Body of pancreas (tissue), 4 donors: ENCODE measurements around the gene CAPN15.

Experiments
- POLR2A ChIP-seq, 3 donors: fragments of 450-650 bp; IDR thresholded peaks; one replicate each; pipeline ENCODE4 v1.6.1; 2016; ENCODE audit warnings: antibody characterized with exemption in 3 of 3, mild to moderate bottlenecking in 2 of 3
- TF ChIP-seq, protein P1 (sequence below), 7 experiments: fragments of 450-650 bp in 4 of 7; fragments of 200-600 bp in 3 of 7; sonication (generic) in 3 of 7; IDR thresholded peaks; one replicate each; pipeline ENCODE4 v1.5.1; 2016 to 2019; ENCODE audit warnings: antibody characterized with exemption in 7 of 7

DNA sequence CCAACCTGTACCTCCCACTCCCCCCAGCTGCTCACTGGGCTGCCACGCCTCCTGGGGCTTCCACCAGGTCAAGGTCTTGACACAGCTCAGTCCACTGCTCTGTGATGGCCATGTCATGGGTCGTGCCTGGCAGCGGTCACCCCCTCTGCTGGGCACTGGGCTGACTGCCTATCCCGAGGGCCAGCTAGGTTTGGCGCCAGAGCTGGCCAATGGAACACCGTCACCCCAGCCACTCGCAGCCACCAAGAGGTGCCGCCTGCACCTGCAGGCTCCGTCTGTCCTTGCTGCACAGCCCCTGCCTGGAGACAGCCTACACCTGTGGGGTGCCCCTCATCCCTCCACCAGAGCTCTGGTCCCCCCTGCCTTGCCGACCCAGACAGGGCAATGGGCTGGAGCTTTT lies 57.8 kb downstream of the CAPN15 start:
- TF ChIP-seq, protein P1, sequence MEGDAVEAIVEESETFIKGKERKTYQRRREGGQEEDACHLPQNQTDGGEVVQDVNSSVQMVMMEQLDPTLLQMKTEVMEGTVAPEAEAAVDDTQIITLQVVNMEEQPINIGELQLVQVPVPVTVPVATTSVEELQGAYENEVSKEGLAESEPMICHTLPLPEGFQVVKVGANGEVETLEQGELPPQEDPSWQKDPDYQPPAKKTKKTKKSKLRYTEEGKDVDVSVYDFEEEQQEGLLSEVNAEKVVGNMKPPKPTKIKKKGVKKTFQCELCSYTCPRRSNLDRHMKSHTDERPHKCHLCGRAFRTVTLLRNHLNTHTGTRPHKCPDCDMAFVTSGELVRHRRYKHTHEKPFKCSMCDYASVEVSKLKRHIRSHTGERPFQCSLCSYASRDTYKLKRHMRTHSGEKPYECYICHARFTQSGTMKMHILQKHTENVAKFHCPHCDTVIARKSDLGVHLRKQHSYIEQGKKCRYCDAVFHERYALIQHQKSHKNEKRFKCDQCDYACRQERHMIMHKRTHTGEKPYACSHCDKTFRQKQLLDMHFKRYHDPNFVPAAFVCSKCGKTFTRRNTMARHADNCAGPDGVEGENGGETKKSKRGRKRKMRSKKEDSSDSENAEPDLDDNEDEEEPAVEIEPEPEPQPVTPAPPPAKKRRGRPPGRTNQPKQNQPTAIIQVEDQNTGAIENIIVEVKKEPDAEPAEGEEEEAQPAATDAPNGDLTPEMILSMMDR (IDR thresholded peaks at IDR 0.05) = peak in 4 of 7 experiments; percentile 39 to 46 (median 43)
- TF ChIP-seq POLR2A (IDR thresholded peaks at IDR 0.05) = no peak
